ENCODE measurements around the gene ICAM2. TPM values are rescaled to one million over a fixed set of nuclear protein-coding genes. Genes with fewer than 3 reads are reported as not detected.
"Not testable (repeated sequence)": the region's sequence is repeated elsewhere in the genome, so short reads cannot be mapped to it uniquely, and the experiment has no call there.

Gene ICAM2
- total RNA-seq, 1 donor from 2014 or later: 62.2 TPM

- Mint-ChIP-seq H3K27ac (no peak overlapping the region), H3K27me3 (no peaks in the 10 kb centered on the region), H3K4me1 (peaks cover 4% of the 10 kb centered on the region), H3K4me3 (no peak overlapping the region), H3K9me3 (no peaks in the 10 kb centered on the region), H3K36me3 (ENCODE audit: low read depth) (peaks cover 52% of the 10 kb centered on the region)
- intact Hi-C loops (cut with micrococcal nuclease): no loop called here
- DNase-seq: no peak
Measured at GRCh38 chr17:64037802-64038201, 17.4 kb upstream of the ICAM2 start.

DNA sequence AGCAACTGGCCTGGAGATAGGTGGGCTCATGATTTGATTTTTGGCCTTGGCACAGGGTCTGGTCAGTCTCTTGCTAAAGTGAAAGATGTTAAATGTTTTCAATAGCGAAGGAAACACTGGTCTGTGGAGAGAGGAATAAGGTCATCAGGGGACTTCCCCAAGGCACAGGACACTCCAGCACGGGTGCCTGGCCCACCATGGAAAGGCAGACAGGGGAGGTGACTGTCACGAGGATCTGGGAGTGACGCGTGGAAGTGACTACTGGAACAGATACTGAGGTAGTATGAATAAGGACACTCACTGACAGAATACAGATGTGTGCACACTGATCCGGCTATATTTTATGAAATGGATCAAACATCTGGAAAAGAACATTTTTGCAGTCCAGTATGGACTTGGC, 16.7 kb upstream of the ICAM2 start:
- H3K36me3 Mint-ChIP-seq (ENCODE audit: low read depth): peaks cover 49% of the 10 kb centered on the region
- H3K9me3 Mint-ChIP-seq: no peaks in the 10 kb centered on the region
- DNase-seq: no peak
- no peak overlapping the region for H3K4me3 Mint-ChIP-seq
- H3K27ac Mint-ChIP-seq: no peak overlapping the region
- peaks cover 4% of the 10 kb centered on the region for H3K4me1 Mint-ChIP-seq
- intact Hi-C loops (cut with micrococcal nuclease): no loop called here
- no peaks in the 10 kb centered on the region for H3K27me3 Mint-ChIP-seq

GRCh38 chr17:64036198-64036922, 15.9 kb upstream of the ICAM2 start:
- peaks cover 4% of the 10 kb centered on the region for H3K4me1 Mint-ChIP-seq
- DNase-seq: no peak
- no peaks in the 10 kb centered on the region for H3K9me3 Mint-ChIP-seq
- peaks cover 41% of the 10 kb centered on the region for H3K36me3 Mint-ChIP-seq (ENCODE audit: low read depth)
- H3K27me3 Mint-ChIP-seq: no peaks in the 10 kb centered on the region
- no peak overlapping the region for H3K4me3 Mint-ChIP-seq
- no peak overlapping the region for H3K27ac Mint-ChIP-seq
- intact Hi-C loops (cut with micrococcal nuclease): no loop called here

DNA sequence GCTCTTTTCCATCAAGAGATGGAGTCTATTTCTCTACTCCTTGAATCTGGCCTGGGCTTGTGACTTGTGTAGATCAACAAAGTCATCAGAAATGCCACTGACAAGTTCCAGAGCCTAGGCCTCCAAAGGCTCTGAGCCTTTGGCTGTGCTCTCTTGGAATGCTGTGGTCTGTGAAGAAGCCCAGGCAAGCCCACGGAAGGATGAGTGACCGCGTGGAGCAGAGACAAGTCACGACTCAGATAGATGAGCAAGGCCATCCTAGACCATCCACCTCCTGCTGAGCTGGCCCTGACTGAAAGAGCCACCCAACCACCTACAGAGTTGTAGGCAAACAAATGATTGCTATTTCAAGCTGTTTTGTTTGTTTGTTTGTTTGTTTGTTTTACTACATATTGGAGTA, 11.6 kb upstream of the ICAM2 start:
- DNase-seq: no peak
- Mint-ChIP-seq H3K27me3 (no peaks in the 10 kb centered on the region), H3K4me3 (no peak overlapping the region), H3K4me1 (peaks cover 17% of the 10 kb centered on the region), H3K36me3 (ENCODE audit: low read depth) (peaks cover 22% of the 10 kb centered on the region), H3K27ac (no peak overlapping the region), H3K9me3 (no peaks in the 10 kb centered on the region)
- intact Hi-C loops (cut with micrococcal nuclease): no loop called here

DNA sequence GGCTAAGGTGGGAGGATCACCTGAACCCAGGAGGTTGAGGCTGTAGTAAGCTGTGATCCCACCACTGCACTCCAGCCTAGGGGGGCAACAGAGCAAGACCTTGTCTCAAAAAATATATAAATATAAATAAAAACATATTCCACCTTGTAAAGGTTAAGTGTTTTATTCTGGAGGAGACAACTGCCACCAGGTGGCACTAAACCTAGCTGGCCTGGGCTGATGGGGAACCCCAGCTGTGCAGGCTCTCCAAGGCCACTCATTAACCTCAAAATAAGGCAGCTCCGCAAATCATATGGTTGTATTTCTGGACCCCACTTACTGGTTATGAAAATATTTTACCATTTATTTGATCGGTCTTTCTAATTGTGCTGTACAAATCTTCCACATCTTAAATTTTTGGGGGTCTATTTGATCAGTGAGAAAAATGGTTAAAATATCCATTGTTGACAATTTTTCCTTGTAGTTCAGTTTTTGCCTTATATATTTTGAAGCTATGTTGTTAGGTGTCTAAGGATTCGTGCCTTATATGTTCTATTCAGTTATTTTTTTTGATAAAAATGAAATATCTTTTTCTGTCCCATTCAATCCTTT, 8.5 kb upstream of the ICAM2 start:
- no peaks in the 10 kb centered on the region for H3K9me3 Mint-ChIP-seq
- H3K27ac Mint-ChIP-seq: no peak overlapping the region

GRCh38 chr17:64025732-64026294, 5.4 kb upstream of the ICAM2 start:
- Mint-ChIP-seq H3K36me3 (ENCODE audit: low read depth) (peaks cover 4% of the 10 kb centered on the region), H3K4me1 (peaks cover 62% of the 10 kb centered on the region), H3K4me3 (peak overlapping the region; percentile 73), H3K27ac (peak overlapping the region; percentile 85), H3K27me3 (no peaks in the 10 kb centered on the region), H3K9me3 (no peaks in the 10 kb centered on the region)
- DNase-seq: peak; percentile 97
- intact Hi-C loops (cut with micrococcal nuclease): loop anchor here (1.0 to 10.0 kb wide), 6 partner anchors 10 to 479 kb away; partner anchors contain the start of genes CEP95, DDX5 and ERN1

More for the DNA sequence above, 8.5 kb upstream of the ICAM2 start:
- intact Hi-C loops (cut with micrococcal nuclease): loop anchor here (1.0 to 10.0 kb wide), 4 partner anchors 38 to 476 kb away; partner anchors contain the start of genes CEP95 and DDX5
- Mint-ChIP-seq H3K27me3 (no peaks in the 10 kb centered on the region), H3K4me3 (no peak overlapping the region), H3K4me1 (peaks cover 39% of the 10 kb centered on the region), H3K36me3 (ENCODE audit: low read depth) (peaks cover 5% of the 10 kb centered on the region)
- peak; percentile 92 for DNase-seq

GRCh38 chr17:64024781-64025731, 4.6 kb upstream of the ICAM2 start:
- H3K4me3 Mint-ChIP-seq: peak overlapping the region; percentile 73
- intact Hi-C loops (cut with micrococcal nuclease): loop anchor here (1.0 to 10.0 kb wide), 7 partner anchors 9 to 480 kb away; partner anchors contain the start of genes CEP95, DDX5 and ERN1
- peak overlapping the region; percentile 85 for H3K27ac Mint-ChIP-seq
- peaks cover 63% of the 10 kb centered on the region for H3K4me1 Mint-ChIP-seq
- H3K9me3 Mint-ChIP-seq: no peaks in the 10 kb centered on the region
- peaks cover 4% of the 10 kb centered on the region for H3K36me3 Mint-ChIP-seq (ENCODE audit: low read depth)
- H3K27me3 Mint-ChIP-seq: no peaks in the 10 kb centered on the region
- peak; percentile 76 for DNase-seq

DNA sequence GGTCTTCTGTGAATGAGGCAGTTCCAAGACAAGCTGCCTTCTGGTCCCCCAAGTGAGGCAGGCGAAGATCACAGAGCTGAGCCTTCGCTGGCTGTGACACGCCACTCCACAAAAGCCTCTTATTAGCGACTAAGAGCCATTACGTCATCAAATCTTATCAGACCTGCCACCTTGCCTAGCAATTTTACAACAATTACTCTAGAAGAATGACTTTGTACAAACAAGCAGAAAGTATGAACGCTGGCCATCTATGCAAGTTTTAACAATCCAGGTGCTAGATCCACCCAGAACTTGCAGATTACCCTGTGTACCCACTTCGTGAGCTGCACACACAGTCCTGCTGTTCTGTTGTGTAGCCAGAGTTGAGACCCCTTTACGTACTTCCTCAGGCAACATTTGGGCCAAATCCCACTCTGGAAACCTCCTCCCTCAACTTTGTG, 3.8 kb upstream of the ICAM2 start:
- Mint-ChIP-seq H3K27me3 (no peaks in the 10 kb centered on the region), H3K4me3 (no peak overlapping the region), H3K27ac (peak overlapping the region; percentile 85), H3K4me1 (peaks cover 63% of the 10 kb centered on the region), H3K9me3 (no peaks in the 10 kb centered on the region), H3K36me3 (ENCODE audit: low read depth) (peaks cover 2% of the 10 kb centered on the region)
- DNase-seq: no peak
- intact Hi-C loops (cut with micrococcal nuclease): loop anchor here (5.0 to 10.0 kb wide), 2 partner anchors 37 to 481 kb away; partner anchors contain the start of genes CEP95 and DDX5

- Mint-ChIP-seq H3K4me3 (peak overlapping the region; percentile 48), H3K27ac (peak overlapping the region; percentile 98), H3K36me3 (ENCODE audit: low read depth) (peaks cover 6% of the 10 kb centered on the region), H3K27me3 (no peaks in the 10 kb centered on the region), H3K4me1 (peaks cover 63% of the 10 kb centered on the region), H3K9me3 (no peaks in the 10 kb centered on the region)
- peak; percentile 67 for DNase-seq
- intact Hi-C loops (cut with micrococcal nuclease): loop anchor here (5.0 to 10.0 kb wide), 2 partner anchors 35 to 482 kb away; partner anchors contain the start of genes CEP95 and DDX5
Measured at GRCh38 chr17:64022611-64023063, 2.2 kb upstream of the ICAM2 start.

GRCh38 chr17:64019551-64019961, 877 bp downstream of the ICAM2 start:
- DNase-seq: peak; percentile 74
- peak overlapping the region; percentile 94 for H3K4me3 Mint-ChIP-seq
- intact Hi-C loops (cut with micrococcal nuclease); H3K9me3 Mint-ChIP-seq; H3K27me3 Mint-ChIP-seq: not testable (repeated sequence)
- H3K4me1 Mint-ChIP-seq: peaks cover 65% of the 10 kb centered on the region
- peak overlapping the region; percentile 98 for H3K27ac Mint-ChIP-seq
- peaks cover 10% of the 10 kb centered on the region for H3K36me3 Mint-ChIP-seq (ENCODE audit: low read depth)

GRCh38 chr17:64017381-64017980, 3.0 kb downstream of the ICAM2 start:
- intact Hi-C loops (cut with micrococcal nuclease): no loop called here

DNA sequence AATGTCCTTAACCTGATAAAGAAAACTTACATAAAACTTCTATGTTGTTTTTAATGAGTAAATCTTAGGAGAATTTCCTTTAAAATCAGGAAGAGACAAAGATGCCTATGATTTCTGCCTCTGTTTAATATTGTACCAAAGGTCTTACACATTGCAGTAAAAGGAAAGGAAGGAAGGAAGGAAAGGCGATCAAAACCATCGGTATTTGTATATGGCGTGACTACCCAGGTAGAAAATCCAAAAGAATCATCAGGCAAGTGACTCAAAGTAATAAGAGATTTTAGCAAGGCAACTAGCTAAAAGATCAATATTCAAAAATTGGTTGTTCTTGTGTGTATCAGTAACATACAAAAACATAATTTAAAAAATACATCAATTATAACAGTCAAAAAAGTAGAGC, 3.5 kb downstream of the ICAM2 start:
- Mint-ChIP-seq H3K9me3 (no peaks in the 10 kb centered on the region), H3K4me1 (peaks cover 50% of the 10 kb centered on the region), H3K27ac (peak overlapping the region; percentile 88), H3K4me3 (peak overlapping the region; percentile 79), H3K36me3 (ENCODE audit: low read depth) (peaks cover 11% of the 10 kb centered on the region), H3K27me3 (no peaks in the 10 kb centered on the region)
- no peak for DNase-seq
- intact Hi-C loops (cut with micrococcal nuclease): loop anchor here (1.0 kb wide), 1 partner anchor 8 kb away; no protein-coding TSS in a partner anchor

More at GRCh38 chr17:64017381-64017980, 3.0 kb downstream of the ICAM2 start:
- peaks cover 54% of the 10 kb centered on the region for H3K4me1 Mint-ChIP-seq
- no peak for DNase-seq
- H3K4me3 Mint-ChIP-seq: peak overlapping the region; percentile 94
- H3K9me3 Mint-ChIP-seq: no peaks in the 10 kb centered on the region
- H3K27me3 Mint-ChIP-seq: no peaks in the 10 kb centered on the region
- peak overlapping the region; percentile 88 for H3K27ac Mint-ChIP-seq
- H3K36me3 Mint-ChIP-seq (ENCODE audit: low read depth): peaks cover 10% of the 10 kb centered on the region

All from activated CD4-positive, alpha-beta T cell treated with anti-CD3 and anti-CD28 coated beads, Interleukin-2, amount 10 ng/mL, durations not matched to agents 24 days and 14 days (primary cell).